ENCODE results near the gene ERF.

Gene ERF

GRCh38 chr19:42275103-42275502, 20.2 kb upstream of the ERF start:
- Histone ChIP-seq H3K4me1 (ENCODE audit: control insufficient read depth, insufficient read depth, low read length) (no peaks in the 10 kb centered on the region), H3K27ac (ENCODE audit: low read length) (no peak overlapping the region), H3K36me3 (ENCODE audit: control insufficient read depth, insufficient read depth, low read length) (peaks cover 12% of the 10 kb centered on the region; the same call in 1 of the 2 replicates), H3K4me3 (ENCODE audit: low read length) (no peak overlapping the region), H3K27me3 (ENCODE audit: control insufficient read depth, insufficient read depth, low read length) (no peaks in the 10 kb centered on the region), H3K9me3 (ENCODE audit: control insufficient read depth, insufficient read depth, low read length) (no peaks in the 10 kb centered on the region)
- no CpG with 5 or more reads among the region's 7 CpGs for WGBS (ENCODE audit: insufficient coverage, insufficient read length)
- DNase-seq (ENCODE audit: low read depth, low spot score), result no peak

GRCh38 chr19:42274065-42274682, 19.2 kb upstream of the ERF start:
- H3K4me1 ChIP-seq (ENCODE audit: control insufficient read depth, insufficient read depth, low read length), result no peaks in the 10 kb centered on the region
- H3K27me3 ChIP-seq (ENCODE audit: control insufficient read depth, insufficient read depth, low read length), result no peaks in the 10 kb centered on the region
- H3K9me3 ChIP-seq (ENCODE audit: control insufficient read depth, insufficient read depth, low read length), result no peaks in the 10 kb centered on the region
- peaks cover 12% of the 10 kb centered on the region; the same call in 1 of the 2 replicates for H3K36me3 ChIP-seq (ENCODE audit: control insufficient read depth, insufficient read depth, low read length)
- no CpG with 5 or more reads among the region's 22 CpGs for WGBS (ENCODE audit: insufficient coverage, insufficient read length)
- no peak for DNase-seq (ENCODE audit: low read depth, low spot score)
- no peak overlapping the region for H3K27ac ChIP-seq (ENCODE audit: low read length)
- no peak overlapping the region for H3K4me3 ChIP-seq (ENCODE audit: low read length)

DNA sequence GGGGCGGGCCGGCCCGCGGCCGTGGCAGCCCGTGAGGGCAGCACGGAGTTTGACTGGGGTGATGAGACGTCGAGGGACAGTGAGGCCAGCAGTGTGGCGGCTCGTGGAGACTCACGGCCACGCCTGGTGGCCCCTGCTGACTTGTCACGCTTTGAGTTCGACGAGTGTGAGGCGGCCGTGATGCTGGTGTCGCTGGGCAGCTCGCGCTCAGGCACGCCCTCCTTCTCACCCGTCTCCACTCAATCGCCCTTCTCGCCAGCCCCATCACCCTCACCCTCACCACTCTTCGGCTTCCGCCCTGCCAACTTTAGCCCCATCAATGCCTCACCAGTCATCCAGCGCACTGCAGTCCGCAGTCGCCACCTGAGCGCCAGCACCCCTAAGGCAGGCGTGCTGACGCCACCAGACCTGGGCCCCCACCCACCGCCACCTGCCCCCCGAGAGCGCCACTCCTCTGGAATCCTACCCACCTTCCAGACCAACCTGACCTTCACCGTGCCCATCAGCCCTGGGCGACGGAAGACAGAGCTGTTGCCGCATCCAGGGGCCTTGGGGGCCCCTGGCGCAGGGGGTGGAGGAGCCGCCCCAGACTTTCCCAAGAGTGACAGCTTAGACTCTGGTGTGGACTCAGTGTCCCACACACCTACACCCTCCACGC, 18.6 kb upstream of the ERF start:
- H3K27ac ChIP-seq (ENCODE audit: low read length), result no peak overlapping the region
- WGBS (ENCODE audit: insufficient coverage, insufficient read length), result no CpG with 5 or more reads among the region's 43 CpGs
- no peaks in the 10 kb centered on the region for H3K9me3 ChIP-seq (ENCODE audit: control insufficient read depth, insufficient read depth, low read length)
- H3K4me1 ChIP-seq (ENCODE audit: control insufficient read depth, insufficient read depth, low read length), result no peaks in the 10 kb centered on the region
- no peaks in the 10 kb centered on the region for H3K27me3 ChIP-seq (ENCODE audit: control insufficient read depth, insufficient read depth, low read length)
- H3K36me3 ChIP-seq (ENCODE audit: control insufficient read depth, insufficient read depth, low read length), result peaks cover 12% of the 10 kb centered on the region; the same call in 1 of the 2 replicates
- DNase-seq (ENCODE audit: low read depth, low spot score), result no peak
- H3K4me3 ChIP-seq (ENCODE audit: low read length), result no peak overlapping the region

GRCh38 chr19:42272989-42273406, 18.1 kb upstream of the ERF start:
- H3K4me3 ChIP-seq (ENCODE audit: low read length), result no peak overlapping the region
- H3K27me3 ChIP-seq (ENCODE audit: control insufficient read depth, insufficient read depth, low read length), result no peaks in the 10 kb centered on the region
- no peaks in the 10 kb centered on the region for H3K4me1 ChIP-seq (ENCODE audit: control insufficient read depth, insufficient read depth, low read length)
- no CpG with 5 or more reads among the region's 23 CpGs for WGBS (ENCODE audit: insufficient coverage, insufficient read length)
- DNase-seq (ENCODE audit: low read depth, low spot score), result no peak
- H3K36me3 ChIP-seq (ENCODE audit: control insufficient read depth, insufficient read depth, low read length), result peaks cover 12% of the 10 kb centered on the region; the same call in 1 of the 2 replicates
- H3K27ac ChIP-seq (ENCODE audit: low read length), result no peak overlapping the region
- H3K9me3 ChIP-seq (ENCODE audit: control insufficient read depth, insufficient read depth, low read length), result no peaks in the 10 kb centered on the region

GRCh38 chr19:42272535-42272897, 17.6 kb upstream of the ERF start:
- Histone ChIP-seq H3K36me3 (ENCODE audit: control insufficient read depth, insufficient read depth, low read length) (peaks cover 12% of the 10 kb centered on the region; the same call in 1 of the 2 replicates), H3K27me3 (ENCODE audit: control insufficient read depth, insufficient read depth, low read length) (no peaks in the 10 kb centered on the region), H3K9me3 (ENCODE audit: control insufficient read depth, insufficient read depth, low read length) (no peaks in the 10 kb centered on the region), H3K4me3 (ENCODE audit: low read length) (no peak overlapping the region), H3K4me1 (ENCODE audit: control insufficient read depth, insufficient read depth, low read length) (no peaks in the 10 kb centered on the region), H3K27ac (ENCODE audit: low read length) (no peak overlapping the region)
- WGBS (ENCODE audit: insufficient coverage, insufficient read length), result no CpG with 5 or more reads among the region's 9 CpGs
- DNase-seq (ENCODE audit: low read depth, low spot score), result no peak

GRCh38 chr19:42271861-42272534, 17.1 kb upstream of the ERF start:
- no peaks in the 10 kb centered on the region for H3K9me3 ChIP-seq (ENCODE audit: control insufficient read depth, insufficient read depth, low read length)
- no peak for DNase-seq (ENCODE audit: low read depth, low spot score)
- H3K4me3 ChIP-seq (ENCODE audit: low read length), result no peak overlapping the region
- no peaks in the 10 kb centered on the region for H3K4me1 ChIP-seq (ENCODE audit: control insufficient read depth, insufficient read depth, low read length)
- no peaks in the 10 kb centered on the region for H3K27me3 ChIP-seq (ENCODE audit: control insufficient read depth, insufficient read depth, low read length)
- H3K36me3 ChIP-seq (ENCODE audit: control insufficient read depth, insufficient read depth, low read length), result peaks cover 12% of the 10 kb centered on the region; the same call in 1 of the 2 replicates
- H3K27ac ChIP-seq (ENCODE audit: low read length), result no peak overlapping the region
- no CpG with 5 or more reads among the region's 35 CpGs for WGBS (ENCODE audit: insufficient coverage, insufficient read length)

GRCh38 chr19:42271045-42271419, 16.1 kb upstream of the ERF start:
- no peak overlapping the region for H3K4me3 ChIP-seq (ENCODE audit: low read length)
- WGBS (ENCODE audit: insufficient coverage, insufficient read length), result no CpG with 5 or more reads among the region's 3 CpGs
- no peaks in the 10 kb centered on the region for H3K4me1 ChIP-seq (ENCODE audit: control insufficient read depth, insufficient read depth, low read length)
- H3K27ac ChIP-seq (ENCODE audit: low read length), result no peak overlapping the region
- no peaks in the 10 kb centered on the region for H3K9me3 ChIP-seq (ENCODE audit: control insufficient read depth, insufficient read depth, low read length)
- no peak for DNase-seq (ENCODE audit: low read depth, low spot score)
- no peaks in the 10 kb centered on the region for H3K27me3 ChIP-seq (ENCODE audit: control insufficient read depth, insufficient read depth, low read length)
- peaks cover 12% of the 10 kb centered on the region; the same call in 1 of the 2 replicates for H3K36me3 ChIP-seq (ENCODE audit: control insufficient read depth, insufficient read depth, low read length)

DNA sequence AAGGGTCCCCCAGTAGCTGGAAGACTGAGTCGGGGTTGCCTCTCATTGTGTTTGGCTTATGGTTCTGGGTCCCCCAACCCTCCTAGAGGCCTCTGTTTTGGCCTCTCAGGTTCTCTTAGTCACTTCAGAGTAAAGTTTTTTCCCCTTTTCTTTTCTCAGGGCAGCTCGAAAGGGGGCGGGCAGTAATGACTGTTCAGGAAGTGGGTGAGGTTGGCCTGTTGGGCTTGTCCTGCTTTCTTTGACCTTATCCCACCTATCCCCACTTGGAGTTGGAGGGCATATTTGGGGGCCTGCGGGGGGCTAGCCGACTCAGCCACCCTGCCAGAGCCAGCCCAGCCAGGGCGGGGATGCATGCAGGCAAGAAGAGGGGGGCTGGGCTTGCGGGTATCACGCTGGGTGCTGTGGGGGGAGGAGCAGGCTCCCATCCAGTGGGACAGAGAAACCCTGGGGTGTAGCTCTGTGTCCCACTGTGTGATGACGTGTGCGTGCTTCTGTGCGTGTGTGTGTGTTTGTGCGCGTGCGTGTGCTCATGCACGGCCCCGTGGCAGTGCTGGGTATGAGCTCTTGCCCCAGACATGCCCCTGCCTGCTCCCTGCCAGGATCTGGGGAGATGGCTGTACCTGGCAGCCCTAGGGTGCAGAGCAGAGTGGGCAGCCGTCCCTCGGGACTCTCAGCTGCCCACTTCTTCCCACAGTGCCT, 15.6 kb upstream of the ERF start:
- Histone ChIP-seq H3K9me3 (ENCODE audit: control insufficient read depth, insufficient read depth, low read length) (no peaks in the 10 kb centered on the region), H3K4me3 (ENCODE audit: low read length) (no peak overlapping the region), H3K36me3 (ENCODE audit: control insufficient read depth, insufficient read depth, low read length) (peaks cover 12% of the 10 kb centered on the region; the same call in 1 of the 2 replicates), H3K27me3 (ENCODE audit: control insufficient read depth, insufficient read depth, low read length) (no peaks in the 10 kb centered on the region), H3K27ac (ENCODE audit: low read length) (no peak overlapping the region), H3K4me1 (ENCODE audit: control insufficient read depth, insufficient read depth, low read length) (no peaks in the 10 kb centered on the region)
- no CpG with 5 or more reads among the region's 18 CpGs for WGBS (ENCODE audit: insufficient coverage, insufficient read length)
- no peak for DNase-seq (ENCODE audit: low read depth, low spot score)

- Histone ChIP-seq H3K36me3 (ENCODE audit: control insufficient read depth, insufficient read depth, low read length) (peaks cover 12% of the 10 kb centered on the region; the same call in 1 of the 2 replicates), H3K27ac (ENCODE audit: low read length) (no peak overlapping the region), H3K4me1 (ENCODE audit: control insufficient read depth, insufficient read depth, low read length) (no peaks in the 10 kb centered on the region), H3K4me3 (ENCODE audit: low read length) (peak overlapping the region; percentile 46; the same call in 1 of the 2 replicates), H3K27me3 (ENCODE audit: control insufficient read depth, insufficient read depth, low read length) (no peaks in the 10 kb centered on the region), H3K9me3 (ENCODE audit: control insufficient read depth, insufficient read depth, low read length) (no peaks in the 10 kb centered on the region)
- DNase-seq (ENCODE audit: low read depth, low spot score), result no peak
- no CpG with 5 or more reads among the region's 10 CpGs for WGBS (ENCODE audit: insufficient coverage, insufficient read length)
Measured at GRCh38 chr19:42269478-42270345, 14.8 kb upstream of the ERF start.
